HepG2 (cell line): ENCODE measurements around the gene ODC1. TPM values are rescaled to one million over a fixed set of nuclear protein-coding genes. Genes with fewer than 3 reads are reported as not detected.

Experiments
- FOXA3 ChIP-seq: IDR thresholded peaks from 2 replicates; pipeline ENCODE4 v1.6.1; 2016; ENCODE audit warnings: missing genetic modification reagents, missing compliant biosample characterization
- NFE2L1 ChIP-seq: sonication (generic); formaldehyde crosslinking; IDR thresholded peaks from 2 replicates; pipeline ENCODE4 v1.4.0; 2020; ENCODE audit warnings: missing genetic modification reagents, mild to moderate bottlenecking, borderline replicate concordance
- NFKBIZ ChIP-seq: IDR thresholded peaks from 2 replicates; pipeline ENCODE4 v1.6.1; 2018; ENCODE audit warnings: missing genetic modification reagents, missing compliant biosample characterization
- NFYB ChIP-seq: sonication (generic); formaldehyde crosslinking; IDR thresholded peaks from 2 replicates; pipeline ENCODE4 v1.4.0; 2020; ENCODE audit warnings: missing genetic modification reagents
- POLR2AphosphoS2 ChIP-seq: IDR thresholded peaks from 2 replicates; pipeline ENCODE4 v1.6.1; 2011; ENCODE audit warnings: low read depth, low read length, improper control_type of control experiment
- STAG1 ChIP-seq: sonication (generic); formaldehyde crosslinking; IDR thresholded peaks from 2 replicates; pipeline ENCODE4 v1.4.0; 2020; ENCODE audit warnings: missing genetic modification reagents
- UBTF ChIP-seq: sonication (generic); formaldehyde crosslinking; IDR thresholded peaks from 2 replicates; pipeline ENCODE4 v1.4.0; 2020; ENCODE audit warnings: mild to moderate bottlenecking, missing genetic modification reagents
- ZBTB37 ChIP-seq: sonication (generic); formaldehyde crosslinking; IDR thresholded peaks from 2 replicates; pipeline ENCODE4 v1.4.0; 2020; ENCODE audit warnings: mild to moderate bottlenecking, missing genetic modification reagents
- ZNF264 ChIP-seq: sonication (generic); formaldehyde crosslinking; IDR thresholded peaks from 2 replicates; pipeline ENCODE4 v1.4.0; 2020; ENCODE audit warnings: missing genetic modification reagents
- ZNF317 ChIP-seq: sonication (generic); formaldehyde crosslinking; IDR thresholded peaks from 2 replicates; pipeline ENCODE4 v1.5.0; 2020; ENCODE audit warnings: mild to moderate bottlenecking, missing genetic modification reagents
- ZNF331 ChIP-seq: sonication (generic); formaldehyde crosslinking; IDR thresholded peaks from 2 replicates; pipeline ENCODE4 v1.4.0; 2020; ENCODE audit warnings: missing genetic modification reagents
- ZNF34 ChIP-seq: sonication (generic); formaldehyde crosslinking; IDR thresholded peaks from 2 replicates; pipeline ENCODE4 v1.4.0; 2020; ENCODE audit warnings: mild to moderate bottlenecking, missing genetic modification reagents, borderline replicate concordance
- ZNF580 ChIP-seq: IDR thresholded peaks from 2 replicates; pipeline ENCODE4 v1.6.1; 2016; ENCODE audit warnings: low read depth, borderline replicate concordance
- ZNF598 ChIP-seq: sonication (generic); formaldehyde crosslinking; IDR thresholded peaks from 2 replicates; pipeline ENCODE4 v1.5.1; 2020; ENCODE audit warnings: mild to moderate bottlenecking, missing genetic modification reagents, borderline replicate concordance
- ZNF639 ChIP-seq: conservative IDR thresholded peaks from 2 replicates; pipeline ENCODE4 v1.6.1; 2018; ENCODE audit warnings: missing genetic modification reagents
- polyA plus RNA-seq, 8 experiments: library from polyadenylated mRNA; depleted of rRNA in 3 of 8; stranded (reverse) in 7 of 8; unstranded in 1 of 8; fragments of >200 nt; fragmentation: Illumina TruSeq in 4 of 8; extraction: Trizol in 4 of 8; gene quantifications; 2 replicates each; pipeline versions ENCODE4 v1.2.1 to v1.2.3, GENCODE V29; 2011 to 2016; ENCODE audit warnings: low read depth in 4 of 8, missing spikeins in 1 of 8, mixed read lengths in 1 of 8; ENCODE audit not compliant: insufficient read depth in 1 of 8
- total RNA-seq, 5 experiments: library from RNA; depleted of rRNA; stranded (reverse); fragments of >200 nt; fragmentation: Illumina TruSeq; extraction: Trizol; gene quantifications; 2 replicates each; pipeline ENCODE4 v1.2.3, GENCODE V29; 2016; ENCODE audit warnings: low read depth in 1 of 5
- TF ChIP-seq, protein P1 (sequence below): sonication (generic); formaldehyde crosslinking; IDR thresholded peaks from 2 replicates; pipeline ENCODE4 v1.8.0; 2022; ENCODE audit warnings: mild to moderate bottlenecking, missing genetic modification reagents; ENCODE audit not compliant: insufficient replicate concordance
- TF ChIP-seq, protein P2 (sequence below): IDR thresholded peaks from 2 replicates; pipeline ENCODE4 v1.6.1; 2012; ENCODE audit warnings: low read length, improper control_type of control experiment

Gene ODC1
- total and polyA plus RNA-seq, 2 of the 13 experiments (the other 11 are each of a cell fraction or from before 2014, with no cell fraction given), result 142 to 371 TPM

DNA sequence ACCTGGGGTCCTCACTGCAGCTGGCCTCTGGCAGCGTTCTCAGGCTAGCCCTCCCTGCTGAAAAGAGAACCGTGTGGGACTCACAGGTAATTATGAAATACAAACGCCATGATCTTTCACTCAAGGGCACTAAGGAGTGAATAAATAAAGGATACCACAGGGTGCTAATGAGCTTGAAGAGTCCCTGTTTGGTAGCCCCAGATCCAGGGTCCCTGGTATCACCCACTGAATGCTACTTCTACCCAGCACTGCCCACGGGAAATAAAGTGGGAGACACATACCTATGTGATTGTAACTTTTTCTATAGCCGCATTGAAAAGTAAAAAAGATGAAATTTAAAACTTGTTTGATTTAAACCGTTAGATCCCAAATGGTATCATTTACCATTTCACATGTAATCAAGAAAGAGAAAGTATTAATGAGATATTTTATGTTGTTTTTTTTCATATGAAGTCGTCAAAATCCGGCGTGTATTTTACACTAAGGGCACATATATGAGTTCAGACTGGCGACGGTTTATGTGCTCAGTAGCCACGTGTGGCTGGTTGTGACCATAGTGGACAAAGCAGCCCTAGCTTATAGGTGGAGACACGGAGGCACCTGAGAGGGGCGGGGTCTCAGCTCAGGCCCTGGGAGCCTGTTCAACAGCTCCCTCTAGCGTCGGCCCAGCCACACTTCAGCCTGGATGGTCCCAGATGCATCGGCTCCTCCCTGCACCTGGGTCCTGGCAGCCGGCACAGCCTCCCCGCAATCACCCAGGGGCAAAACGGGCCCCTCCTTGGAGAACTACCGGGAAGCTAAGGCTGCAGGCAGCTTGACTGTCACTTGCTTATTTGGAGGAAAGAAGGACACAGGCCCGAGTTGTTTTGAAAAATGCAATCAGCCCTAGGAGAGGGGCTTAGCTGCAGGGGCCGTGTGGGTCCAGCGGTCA lies 39.2 kb downstream of the ODC1 start (continued):
- TF ChIP-seq ZNF34, result no peak
- TF ChIP-seq ZNF331, result peak; percentile 72; the same call in 1 of the 2 replicates
- no peak for TF ChIP-seq POLR2AphosphoS2
- peak; percentile 54 for TF ChIP-seq FOXA3 (CRISPR knock-in tag)
- TF ChIP-seq ZNF598 (CRISPR knock-in tag), result peak; percentile 87; the same call in 1 of the 2 replicates
- peak; percentile 99 for TF ChIP-seq STAG1
- TF ChIP-seq, protein P1, sequence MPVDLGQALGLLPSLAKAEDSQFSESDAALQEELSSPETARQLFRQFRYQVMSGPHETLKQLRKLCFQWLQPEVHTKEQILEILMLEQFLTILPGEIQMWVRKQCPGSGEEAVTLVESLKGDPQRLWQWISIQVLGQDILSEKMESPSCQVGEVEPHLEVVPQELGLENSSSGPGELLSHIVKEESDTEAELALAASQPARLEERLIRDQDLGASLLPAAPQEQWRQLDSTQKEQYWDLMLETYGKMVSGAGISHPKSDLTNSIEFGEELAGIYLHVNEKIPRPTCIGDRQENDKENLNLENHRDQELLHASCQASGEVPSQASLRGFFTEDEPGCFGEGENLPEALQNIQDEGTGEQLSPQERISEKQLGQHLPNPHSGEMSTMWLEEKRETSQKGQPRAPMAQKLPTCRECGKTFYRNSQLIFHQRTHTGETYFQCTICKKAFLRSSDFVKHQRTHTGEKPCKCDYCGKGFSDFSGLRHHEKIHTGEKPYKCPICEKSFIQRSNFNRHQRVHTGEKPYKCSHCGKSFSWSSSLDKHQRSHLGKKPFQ (CRISPR knock-in tag), result no peak
- peak; percentile 92; the same call in 1 of the 2 replicates for TF ChIP-seq ZNF580
- TF ChIP-seq NFE2L1 (CRISPR knock-in tag), result no peak
- peak; percentile 43; the same call in 1 of the 2 replicates for TF ChIP-seq UBTF (CRISPR knock-in tag)
- TF ChIP-seq ZNF317 (CRISPR knock-in tag), result no peak
- TF ChIP-seq ZNF264 (CRISPR knock-in tag), result no peak
- TF ChIP-seq NFYB (CRISPR knock-in tag), result peak; percentile 41; the same call in 1 of the 2 replicates
- TF ChIP-seq, protein P2, sequence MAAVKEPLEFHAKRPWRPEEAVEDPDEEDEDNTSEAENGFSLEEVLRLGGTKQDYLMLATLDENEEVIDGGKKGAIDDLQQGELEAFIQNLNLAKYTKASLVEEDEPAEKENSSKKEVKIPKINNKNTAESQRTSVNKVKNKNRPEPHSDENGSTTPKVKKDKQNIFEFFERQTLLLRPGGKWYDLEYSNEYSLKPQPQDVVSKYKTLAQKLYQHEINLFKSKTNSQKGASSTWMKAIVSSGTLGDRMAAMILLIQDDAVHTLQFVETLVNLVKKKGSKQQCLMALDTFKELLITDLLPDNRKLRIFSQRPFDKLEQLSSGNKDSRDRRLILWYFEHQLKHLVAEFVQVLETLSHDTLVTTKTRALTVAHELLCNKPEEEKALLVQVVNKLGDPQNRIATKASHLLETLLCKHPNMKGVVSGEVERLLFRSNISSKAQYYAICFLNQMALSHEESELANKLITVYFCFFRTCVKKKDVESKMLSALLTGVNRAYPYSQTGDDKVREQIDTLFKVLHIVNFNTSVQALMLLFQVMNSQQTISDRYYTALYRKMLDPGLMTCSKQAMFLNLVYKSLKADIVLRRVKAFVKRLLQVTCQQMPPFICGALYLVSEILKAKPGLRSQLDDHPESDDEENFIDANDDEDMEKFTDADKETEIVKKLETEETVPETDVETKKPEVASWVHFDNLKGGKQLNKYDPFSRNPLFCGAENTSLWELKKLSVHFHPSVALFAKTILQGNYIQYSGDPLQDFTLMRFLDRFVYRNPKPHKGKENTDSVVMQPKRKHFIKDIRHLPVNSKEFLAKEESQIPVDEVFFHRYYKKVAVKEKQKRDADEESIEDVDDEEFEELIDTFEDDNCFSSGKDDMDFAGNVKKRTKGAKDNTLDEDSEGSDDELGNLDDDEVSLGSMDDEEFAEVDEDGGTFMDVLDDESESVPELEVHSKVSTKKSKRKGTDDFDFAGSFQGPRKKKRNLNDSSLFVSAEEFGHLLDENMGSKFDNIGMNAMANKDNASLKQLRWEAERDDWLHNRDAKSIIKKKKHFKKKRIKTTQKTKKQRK, result no peak
- TF ChIP-seq NFKBIZ (CRISPR knock-in tag), result peak; percentile 62; the same call in 1 of the 2 replicates
- TF ChIP-seq ZNF639 (CRISPR knock-in tag), result peak; percentile 74; the same call in 1 of the 2 replicates
- no peak for TF ChIP-seq ZBTB37
